Ovary (tissue), 9 donors: ENCODE results near the gene RBFOX2. TPM values are rescaled to one million over a fixed set of nuclear protein-coding genes. Genes with fewer than 3 reads are reported as not detected.

Experiments used
- DNase-seq, 5 donors: peaks; one replicate each; pipeline ENCODE4 v3.0.0-alpha.2; 2019 to 2020
- H3K27ac ChIP-seq, 2 donors: fragments of 200-600 bp; one replicate each; pipeline versions ENCODE4 v1.5.1 to v1.8.0; 2019 to 2022
- H3K27me3 ChIP-seq: fragments of 200-600 bp; one replicate; pipeline ENCODE4 v1.8.0; 2022
- H3K36me3 ChIP-seq: fragments of 200-600 bp; sonication (generic); one replicate; pipeline ENCODE4 v1.5.1; 2019
- H3K4me1 ChIP-seq: one replicate; pipeline ENCODE4 v1.8.1; 2013; ENCODE audit warnings: mild to moderate bottlenecking, moderate library complexity; ENCODE audit not compliant: insufficient read depth
- H3K4me3 ChIP-seq: fragments of 200-600 bp; sonication (generic); one replicate; pipeline ENCODE4 v1.5.1; 2017
- H3K9me3 ChIP-seq, 2 donors: fragments of 200-600 bp in 1 of 2; sonication (generic) in 1 of 2; one replicate each; pipeline versions ENCODE4 v1.5.1 to v1.8.1; 2013 to 2019; ENCODE audit warnings: mild to moderate bottlenecking in 1 of 2, moderate library complexity in 1 of 2
- CTCF ChIP-seq, 3 donors: fragments of 450-650 bp in 2 of 3; fragments of 200-600 bp in 1 of 3; IDR thresholded peaks; one replicate each; pipeline versions ENCODE4 v1.5.1 to v1.8.0; 2016 to 2022; ENCODE audit warnings: antibody characterized with exemption in 3 of 3, mild to moderate bottlenecking in 1 of 3
- EP300 ChIP-seq: sonication (generic); formaldehyde crosslinking; IDR thresholded peaks from one replicate; pipeline ENCODE4 v1.6.1; 2017; ENCODE audit warnings: antibody characterized with exemption
- POLR2A ChIP-seq: fragments of 450-650 bp; IDR thresholded peaks from one replicate; pipeline ENCODE4 v1.6.1; 2017; ENCODE audit warnings: antibody characterized with exemption, mild to moderate bottlenecking, moderate library complexity
- WGBS, 3 donors: extraction: QIAGEN DNeasy Blood & Tissue Kit in 1 of 3; methylation state at CpG; one replicate each; pipeline versions ENCODE4 v1.1.5 to v1.1.7; 2013 to 2017; 5-methylcytosine and 5-hydroxymethylcytosine counted together
- intact Hi-C, 4 donors: fragments of 100-400 bp; cut with DNase I; formaldehyde crosslinking; loops; one replicate each; pipeline versions ENCODE4 v1.11.0 to v1.15.1; 2022 to 2023
- polyA plus RNA-seq, 2 donors: library from polyadenylated mRNA; stranded (reverse); fragments of 200-250 nt in 1 of 2; fragments of 350-450 nt in 1 of 2; fragmentation: Illumina TruSeq in 1 of 2; extraction: RNeasy Lipid Tissue Mini Kit (QIAGEN cat#74804) in 1 of 2; gene quantifications; one replicate each; pipeline ENCODE4 v1.2.3, GENCODE V29; 2013 to 2014
- total RNA-seq, 7 donors: library from RNA; depleted of rRNA in 2 of 7; stranded (reverse); fragments of >200 nt in 2 of 7; fragmentation: NEBNext Ultra II Directional in 3 of 7; extraction: Animal tissue kit (Norgen Biotek cat#: 25700) in 3 of 7; gene quantifications; one replicate each; pipeline versions ENCODE4 v1.1.0 to v1.2.4, GENCODE V29; 2016 to 2023
- donor health status: DM: no; HTN: no; CAD: no; lungs with moderate emphysema.
- donor health status: DM: no; HTN: no; CAD: no.
- donor health status: Bipolar disorder and iron deficiency.
- donor health status: DM: yes; HTN: yes; CAD: no.
- donor health status: DM: no; HTN: no; CAD: no.
- donor health status: DM: yes; HTN: yes; CAD: no.

The RBFOX2 gene
- total and polyA plus RNA-seq, 9 donors = 68.7 to 140 (median 128) TPM

- intact Hi-C loops = loop anchor here in 2 of 4 donors (10.0 kb wide), 2 partner anchors 130 to 290 kb away; no protein-coding TSS in a partner anchor
- Histone ChIP-seq H3K4me3 (peak overlapping the region; percentile 44), H3K27me3 (no peaks in the 10 kb centered on the region), H3K4me1 (peaks cover 31% of the 10 kb centered on the region), H3K9me3 (no peaks in the 10 kb centered on the region), H3K36me3 (no peaks in the 10 kb centered on the region), H3K27ac (peak overlapping the region; percentile 13 to 49)
- no peak for TF ChIP-seq POLR2A
- TF ChIP-seq CTCF (IDR thresholded peaks at IDR 0.05) = no peak
- TF ChIP-seq EP300 = no peak
- 1 to 2% (median 1%) methylated on average over 9 of the region's 9 CpGs for WGBS, 3 donors
- DNase-seq = peak in 2 of 5 donors; percentile 41 to 65
Measured at GRCh38 chr22:35914665-35915476, 113.8 kb downstream of the RBFOX2 start.

GRCh38 chr22:35914357-35914664, 114.3 kb downstream of the RBFOX2 start:
- peak overlapping the region in 1 of 2 donors; percentile 49 for H3K27ac ChIP-seq
- no peak for DNase-seq
- H3K27me3 ChIP-seq = no peaks in the 10 kb centered on the region
- TF ChIP-seq POLR2A = no peak
- TF ChIP-seq CTCF (IDR thresholded peaks at IDR 0.05) = no peak
- no peak for TF ChIP-seq EP300
- no peaks in the 10 kb centered on the region for H3K36me3 ChIP-seq
- peak overlapping the region; percentile 44 for H3K4me3 ChIP-seq
- WGBS, 3 donors = 3 to 7% (median 5%) methylated on average over 2 of the region's 2 CpGs
- H3K9me3 ChIP-seq = no peaks in the 10 kb centered on the region
- intact Hi-C loops = loop anchor here in 2 of 4 donors (10.0 kb wide), 2 partner anchors 130 to 290 kb away; no protein-coding TSS in a partner anchor
- peaks cover 29% of the 10 kb centered on the region for H3K4me1 ChIP-seq

GRCh38 chr22:35913925-35914324, 114.7 kb downstream of the RBFOX2 start:
- no peak for TF ChIP-seq EP300
- Histone ChIP-seq H3K27ac (peak overlapping the region in 1 of 2 donors; percentile 49), H3K4me1 (peaks cover 26% of the 10 kb centered on the region), H3K9me3 (no peaks in the 10 kb centered on the region), H3K27me3 (no peaks in the 10 kb centered on the region), H3K36me3 (no peaks in the 10 kb centered on the region), H3K4me3 (peak overlapping the region; percentile 44)
- intact Hi-C loops = loop anchor here in 2 of 4 donors (10.0 kb wide), 2 partner anchors 129 to 289 kb away; no protein-coding TSS in a partner anchor
- DNase-seq = no peak
- WGBS, 3 donors = 24 to 43% (median 30%) methylated on average over 1 of the region's 1 CpG

- DNase-seq = no peak
- peaks cover 17% of the 10 kb centered on the region for H3K4me1 ChIP-seq
- intact Hi-C loops = loop anchor here in 2 of 4 donors (10.0 kb wide), 2 partner anchors 128 to 288 kb away; no protein-coding TSS in a partner anchor
- no peaks in the 10 kb centered on the region for H3K27me3 ChIP-seq
- no peaks in the 10 kb centered on the region for H3K9me3 ChIP-seq
- H3K4me3 ChIP-seq = no peak overlapping the region
- no peak overlapping the region for H3K27ac ChIP-seq
- no peaks in the 10 kb centered on the region for H3K36me3 ChIP-seq
- TF ChIP-seq POLR2A (no peak), EP300 (no peak), CTCF (IDR thresholded peaks at IDR 0.05) (no peak)
- 23 to 38% (median 33%) methylated on average over 1 of the region's 1 CpG for WGBS, 3 donors
Measured at GRCh38 chr22:35912658-35913057, 116.0 kb downstream of the RBFOX2 start.

- intact Hi-C loops = loop anchor here in 2 of 4 donors (10.0 kb wide), 2 partner anchors 127 to 287 kb away; no protein-coding TSS in a partner anchor
- WGBS, 3 donors = 88 to 93% (median 90%) methylated on average over 2 of the region's 2 CpGs
Measured at GRCh38 chr22:35911877-35912276, 116.7 kb downstream of the RBFOX2 start.

More at GRCh38 chr22:35911877-35912276, 116.7 kb downstream of the RBFOX2 start:
- peaks cover 17% of the 10 kb centered on the region for H3K4me1 ChIP-seq
- no peak overlapping the region for H3K4me3 ChIP-seq
- no peaks in the 10 kb centered on the region for H3K27me3 ChIP-seq
- TF ChIP-seq CTCF (IDR thresholded peaks at IDR 0.05) = no peak
- TF ChIP-seq EP300 = no peak
- TF ChIP-seq POLR2A = no peak
- no peak overlapping the region for H3K27ac ChIP-seq
- no peak for DNase-seq
- no peaks in the 10 kb centered on the region for H3K36me3 ChIP-seq
- H3K9me3 ChIP-seq = no peaks in the 10 kb centered on the region
